Adrenal gland (tissue), 5 donors: ENCODE measurements around the gene PRSS1.

Experiments used
- CTCF ChIP-seq, 6 experiments: fragments of 450-650 bp in 4 of 6; fragments of 200-600 bp in 2 of 6; sonication (generic) in 1 of 6; IDR thresholded peaks; 1 replicate in 5 of 6; 2 replicates in 1 of 6; pipeline versions ENCODE4 v1.5.1 to v1.8.0; 2016 to 2021; ENCODE audit warnings: antibody characterized with exemption in 6 of 6, mild to moderate bottlenecking in 2 of 6, moderate library complexity in 1 of 6
- POLR2A ChIP-seq, 2 donors: fragments of 450-650 bp; IDR thresholded peaks; one replicate each; pipeline ENCODE4 v1.6.1; 2017; ENCODE audit warnings: antibody characterized with exemption in 2 of 2, mild to moderate bottlenecking in 2 of 2, moderate library complexity in 1 of 2
- donor health status: DM: no; HTN: no; CAD: no.

DNA sequence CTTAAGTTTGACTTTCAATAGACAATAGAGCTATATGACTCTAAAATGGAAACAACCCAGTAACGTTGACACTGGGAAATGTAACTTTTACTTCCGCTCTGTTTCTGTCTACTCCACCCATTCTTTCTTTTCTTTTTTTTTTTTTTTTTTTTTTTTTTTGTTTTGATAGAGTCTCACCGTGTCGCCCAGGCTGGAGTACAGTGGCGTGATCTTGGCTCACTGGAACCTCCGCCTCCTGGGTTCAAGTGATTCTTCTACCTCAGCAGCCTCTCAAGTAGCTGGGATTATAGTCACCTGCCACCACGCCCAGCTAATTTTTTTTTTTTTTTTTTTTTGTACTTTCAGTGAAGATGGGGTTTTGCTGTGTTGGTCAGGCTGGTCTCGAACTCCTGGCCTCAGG, 35.4 kb downstream of the PRSS1 start:
- TF ChIP-seq CTCF (IDR thresholded peaks at IDR 0.05) (no peak), POLR2A (IDR thresholded peaks at IDR 0.05) (no peak)
